HFF-Myc (cell line): ENCODE data around the gene CCDC184.
"Not testable (repeated sequence)": the region's sequence is repeated elsewhere in the genome, so short reads cannot be mapped to it uniquely, and the experiment has no call there.

ENCODE experiments used
- DNase-seq: peaks from one replicate; pipeline ENCODE4 v3.0.0-alpha.2; 2011; ENCODE audit warnings: low read depth; ENCODE audit errors: extremely low read depth
- H3K4me3 ChIP-seq: replicated peaks from 2 replicates; pipeline ENCODE4 v1.5.1; 2011; ENCODE audit warnings: low read depth, mild to moderate bottlenecking, control low read depth, low read length
- CTCF ChIP-seq: IDR thresholded peaks from 2 replicates; pipeline ENCODE4 v1.5.1; 2012; ENCODE audit warnings: mild to moderate bottlenecking, low read depth, low read length, control low read depth; ENCODE audit errors: missing control alignments

CCDC184 gene

DNA sequence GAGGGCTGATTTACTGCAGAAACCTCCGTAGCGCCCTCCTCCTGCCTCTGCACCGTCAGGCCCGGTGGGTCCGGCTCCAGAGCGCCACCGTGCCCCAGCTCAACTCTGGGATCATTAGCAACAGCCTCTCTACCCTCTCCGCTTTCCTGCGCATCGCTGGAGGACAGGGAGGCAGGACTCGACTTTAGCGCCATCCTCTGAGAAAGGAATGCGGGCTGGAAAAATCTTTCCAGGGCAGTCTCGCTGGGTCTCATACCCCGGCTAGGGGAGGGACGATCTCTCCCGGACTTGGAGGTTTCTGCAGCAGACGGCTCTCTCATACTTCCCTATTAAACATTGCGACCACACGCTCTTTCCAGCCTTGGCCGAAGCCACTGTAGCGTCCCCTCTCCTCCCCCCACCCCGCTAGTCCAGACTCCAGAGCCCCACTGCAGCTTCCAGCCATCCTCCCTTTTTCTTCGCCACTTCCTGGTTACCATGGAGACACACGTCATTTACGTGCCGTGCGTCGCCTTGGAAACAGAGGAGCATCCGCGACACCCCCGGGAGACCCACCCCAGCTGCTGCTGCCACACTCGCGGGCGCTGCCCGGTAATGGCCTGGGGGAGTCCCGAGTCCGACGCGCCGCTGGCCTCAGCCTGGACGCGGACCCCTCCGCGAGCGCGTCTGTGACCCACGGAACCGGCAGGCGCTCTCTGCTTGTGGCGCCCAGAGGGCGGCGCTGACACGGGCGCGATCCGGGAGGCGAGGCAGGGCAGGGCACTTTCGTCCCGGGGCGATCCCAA is at the start of gene CCDC184:
Gene CCDC184, plus strand, starts transcription at position 554 of the 785 bp plus-strand sequence. CDS start 479 bp downstream, outside the sequence.
- peak; percentile 25 for TF ChIP-seq CTCF
- peak; percentile 63 for DNase-seq
- H3K4me3 ChIP-seq, result peak within 1 kb of the TSS; percentile 56

DNA sequence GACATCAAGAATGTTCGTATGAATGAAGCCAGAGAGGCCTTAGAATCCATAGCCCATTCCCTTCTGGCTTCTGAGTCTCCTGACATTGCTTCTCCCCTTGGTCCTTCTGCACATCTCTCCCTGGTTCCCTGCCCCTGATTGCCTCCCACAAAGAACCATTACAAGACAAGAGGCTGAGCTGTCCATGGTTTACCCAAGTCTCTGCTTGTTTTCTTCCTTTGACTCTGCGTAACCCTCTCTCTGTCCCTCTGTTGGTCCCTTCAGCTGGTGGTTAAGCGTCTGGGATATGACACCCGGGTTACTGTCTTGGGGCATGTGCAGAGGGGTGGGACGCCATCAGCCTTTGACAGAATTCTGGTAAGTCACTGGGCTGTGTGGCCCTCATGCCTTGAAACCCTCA is 48.4 kb upstream of the CCDC184 start:
- no peak for TF ChIP-seq CTCF

DNA sequence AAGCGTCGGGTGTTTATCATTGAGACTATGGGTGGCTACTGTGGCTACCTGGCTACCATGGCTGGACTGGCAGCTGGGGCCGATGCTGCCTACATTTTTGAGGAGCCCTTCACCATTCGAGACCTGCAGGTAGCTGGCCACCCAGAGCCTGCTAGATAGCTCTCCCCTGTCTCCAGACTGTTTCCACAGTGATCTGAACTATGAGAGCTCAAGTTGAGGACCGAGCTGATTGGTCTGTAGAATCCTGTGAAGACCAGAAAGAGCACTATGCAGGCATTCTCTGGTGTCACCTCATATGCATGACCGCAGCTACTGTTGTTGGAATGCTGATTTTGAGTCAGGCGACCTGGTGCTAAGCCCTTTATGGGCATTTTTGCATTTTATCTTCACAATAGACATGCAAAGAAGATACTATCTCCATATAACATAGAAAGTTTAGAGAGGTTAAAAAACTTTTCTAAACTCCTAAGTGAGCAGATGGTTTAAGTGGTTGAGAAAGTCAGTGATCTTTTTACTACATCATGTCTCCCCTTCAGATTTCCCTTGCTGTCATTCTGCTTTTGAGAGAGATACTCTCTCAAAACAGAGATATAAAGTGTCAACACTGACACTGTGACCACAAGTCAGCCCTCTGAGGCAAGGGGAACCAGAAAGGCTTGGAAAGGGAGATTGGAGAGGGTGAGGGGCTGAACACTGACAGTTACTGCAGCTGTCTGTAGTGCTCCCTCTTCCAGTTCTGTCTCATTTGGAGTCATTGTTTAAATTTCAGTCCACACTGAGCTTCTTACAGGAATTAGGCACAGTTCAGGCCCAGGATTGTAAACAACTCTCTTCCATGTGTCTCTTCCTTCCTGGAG is 40.4 kb upstream of the CCDC184 start:
- H3K4me3 ChIP-seq, result no peak overlapping the region
- DNase-seq, result no peak
- no peak for TF ChIP-seq CTCF

More for the DNA sequence above, 48.4 kb upstream of the CCDC184 start:
- H3K4me3 ChIP-seq, result no peak overlapping the region
- no peak for DNase-seq

- no peak for TF ChIP-seq CTCF
- DNase-seq, result no peak
- no peak overlapping the region for H3K4me3 ChIP-seq
Observed at GRCh38 chr12:48143898-48144297, 39.5 kb upstream of the CCDC184 start.

GRCh38 chr12:48145981-48146380 is 37.5 kb upstream of the CCDC184 start:
- DNase-seq, result no peak
- TF ChIP-seq CTCF, result no peak

GRCh38 chr12:48151103-48151771 is 32.2 kb upstream of the CCDC184 start:
- no peak for DNase-seq
- no peak overlapping the region for H3K4me3 ChIP-seq
- TF ChIP-seq CTCF, result no peak

More at GRCh38 chr12:48145981-48146380, 37.5 kb upstream of the CCDC184 start:
- no peak overlapping the region for H3K4me3 ChIP-seq

DNA sequence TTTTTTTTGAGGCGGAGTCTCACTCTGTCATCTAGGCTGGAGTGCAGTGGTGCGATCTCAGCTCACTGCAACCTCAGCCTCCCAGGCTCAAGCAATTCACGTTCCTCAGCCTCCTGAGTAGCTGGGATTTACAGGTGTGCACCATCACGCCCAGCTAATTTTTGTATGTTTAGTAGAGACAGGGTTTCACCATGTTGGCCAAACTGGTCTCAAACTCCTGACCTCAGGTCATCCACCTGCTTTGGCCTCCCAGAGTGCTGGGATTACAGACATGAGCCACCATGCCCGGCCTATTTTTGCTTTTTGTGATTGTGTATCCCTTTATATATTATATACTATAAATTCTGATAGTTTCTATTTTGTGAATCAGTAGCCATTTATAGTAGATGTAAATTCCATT is 27.7 kb upstream of the CCDC184 start:
- H3K4me3 ChIP-seq, DNase-seq: not testable (repeated sequence)
